B cell (primary cell): ENCODE results near the gene TAS2R41. TPM values are rescaled to one million over a fixed set of nuclear protein-coding genes. Genes with fewer than 3 reads are reported as not detected.

ENCODE experiments used
- ATAC-seq: fragments of 200-7000 bp; cut with Tn5 transposase; one replicate; pipeline ENCODE4 v1.10.0; 2021; ENCODE audit warnings: low read depth, mild to moderate bottlenecking, moderate number of reproducible peaks, moderate library complexity
- CTCF ChIA-PET: fragments of 350-600 bp; sonication (Branson Sonifier 250); formaldehyde crosslinking; loops from one replicate; lab custom pipeline; 2021; ENCODE audit warnings: antibody characterized with exemption, inconsistent platforms; lab: Charles Lee
- POLR2A ChIA-PET: fragments of 350-600 bp; sonication (Branson Sonifier 250); formaldehyde crosslinking; loops from one replicate; lab custom pipeline; 2021; ENCODE audit warnings: antibody characterized with exemption; lab: Charles Lee
- DNase-seq: peaks from one replicate; pipeline ENCODE4 v3.0.0; 2013
- H2AFZ ChIP-seq: 2 replicates; pipeline ENCODE4 v1.6.1; 2012; ENCODE audit warnings: mild to moderate bottlenecking, low read depth, low read length; ENCODE audit not compliant: insufficient read depth, poor library complexity, severe bottlenecking
- H3K27ac ChIP-seq, 2 donors: 1 replicate in 1 of 2; 2 replicates in 1 of 2; pipeline ENCODE4 v1.5.1; 2012 to 2013; ENCODE audit warnings: low read length in 2 of 2, mild to moderate bottlenecking in 2 of 2, moderate library complexity in 1 of 2
- H3K27me3 ChIP-seq, 4 experiments: fragments of 200-600 bp in 1 of 4; sonication (generic) in 1 of 4; replicated peaks in 1 of 4; 1 replicate in 2 of 4; 2 replicates in 2 of 4; pipeline versions ENCODE4 v1.6.1 to v1.7.0; 2013 to 2016; ENCODE audit warnings: low read length in 3 of 4, mild to moderate bottlenecking in 2 of 4, mixed read lengths in 1 of 4, moderate library complexity in 1 of 4; ENCODE audit not compliant: insufficient read depth in 4 of 4, control insufficient read depth in 3 of 4; ENCODE audit errors: control extremely low read depth in 1 of 4
- H3K36me3 ChIP-seq, 2 experiments: replicated peaks in 1 of 2; 1 replicate in 1 of 2; 2 replicates in 1 of 2; pipeline versions ENCODE4 v1.6.1 to v1.7.1; 2013; ENCODE audit warnings: low read length in 1 of 2; ENCODE audit not compliant: insufficient read depth in 2 of 2, control insufficient read depth in 1 of 2; ENCODE audit errors: control extremely low read depth in 1 of 2, extremely low read depth in 1 of 2
- H3K4me1 ChIP-seq, 2 donors: fragments of 200-600 bp in 1 of 2; sonication (generic) in 1 of 2; 1 replicate in 1 of 2; 2 replicates in 1 of 2; pipeline versions ENCODE4 v1.5.1 to v1.6.1; 2013 to 2017; ENCODE audit warnings: low read length in 2 of 2; ENCODE audit not compliant: control insufficient read depth in 2 of 2, insufficient read depth in 2 of 2
- H3K4me2 ChIP-seq: replicated peaks from 2 replicates; pipeline ENCODE3; 2012; ENCODE audit warnings: mild to moderate bottlenecking, low read depth, low read length; ENCODE audit not compliant: poor library complexity, severe bottlenecking
- H3K4me3 ChIP-seq, 5 experiments: fragments of 200-600 bp in 1 of 5; sonication (generic) in 1 of 5; 1 replicate in 3 of 5; 2 replicates in 2 of 5; pipeline versions ENCODE4 v1.5.1 to v1.7.0; 2011 to 2016; ENCODE audit warnings: low read length in 4 of 5, mild to moderate bottlenecking in 4 of 5, low read depth in 2 of 5, control low read depth in 1 of 5, moderate library complexity in 1 of 5; ENCODE audit not compliant: insufficient read depth in 1 of 5; ENCODE audit errors: control extremely low read depth in 1 of 5, extremely low read depth in 1 of 5
- H3K79me2 ChIP-seq: fragments of 200-600 bp; sonication (generic); one replicate; pipeline ENCODE4 v1.6.0; 2016; ENCODE audit warnings: low read length; ENCODE audit not compliant: control insufficient read depth, insufficient read depth
- H3K9ac ChIP-seq: fragments of 200-600 bp; sonication (generic); 2 replicates; pipeline ENCODE4 v1.6.1; 2017; ENCODE audit warnings: mild to moderate bottlenecking, low read length, moderate library complexity
- H3K9me3 ChIP-seq, 3 donors: one replicate each; pipeline versions ENCODE4 v1.6.1 to v1.7.1; 2013; ENCODE audit warnings: low read length in 2 of 3; ENCODE audit not compliant: control insufficient read depth in 2 of 3, insufficient read depth in 1 of 3; ENCODE audit errors: control extremely low read depth in 1 of 3
- H4K20me1 ChIP-seq: 2 replicates; pipeline ENCODE4 v1.6.0; 2012; ENCODE audit warnings: mild to moderate bottlenecking, low read length; ENCODE audit not compliant: insufficient read depth, control insufficient read depth, poor library complexity, severe bottlenecking
- H3K27ac Mint-ChIP-seq: one replicate; pipeline ENCODE4 v1.8.0; 2021; ENCODE audit warnings: mixed read lengths
- H3K27me3 Mint-ChIP-seq: one replicate; pipeline ENCODE4 v1.8.0; 2021; ENCODE audit warnings: mixed read lengths
- H3K4me1 Mint-ChIP-seq: one replicate; pipeline ENCODE4 v1.8.0; 2021; ENCODE audit warnings: mixed read lengths
- H3K4me3 Mint-ChIP-seq: one replicate; pipeline ENCODE4 v1.8.0; 2021; ENCODE audit warnings: mixed read lengths
- H3K9me3 Mint-ChIP-seq: one replicate; pipeline ENCODE4 v1.8.0; 2022; ENCODE audit warnings: mixed read lengths; ENCODE audit not compliant: insufficient read depth
- EZH2 ChIP-seq: IDR thresholded peaks from 2 replicates; pipeline ENCODE4 v1.6.1; 2012; ENCODE audit warnings: borderline replicate concordance, low read depth, mild to moderate bottlenecking, moderate library complexity, low read length; ENCODE audit not compliant: insufficient read depth, poor library complexity, severe bottlenecking
- WGBS: methylation state at CpG from one replicate; pipeline ENCODE4 v1.1.5; 2013; ENCODE audit warnings: missing lambda C conversion rate; ENCODE audit not compliant: insufficient coverage; 5-methylcytosine and 5-hydroxymethylcytosine counted together
- intact Hi-C: fragments of 100-400 bp; cut with micrococcal nuclease; formaldehyde crosslinking; loops from one replicate; pipeline ENCODE4 v1.10.0; 2022
- polyA plus RNA-seq: library from polyadenylated mRNA; depleted of rRNA; stranded (reverse); fragments of >200 nt; gene quantifications from 2 replicates; pipeline ENCODE4 v1.2.3, GENCODE V29; 2012
- total RNA-seq, 2 donors: library from RNA; stranded (reverse); fragments of 120-200 nt in 1 of 2; gene quantifications; 1 replicate in 1 of 2; 2 replicates in 1 of 2; pipeline versions ENCODE4 v1.2.3 to v1.2.4, GENCODE V29; 2013 to 2022
- TF ChIP-seq, protein P1 (sequence below): fragments of 200-600 bp; IDR thresholded peaks from one replicate; pipeline ENCODE4 v1.8.0; 2022; ENCODE audit warnings: antibody characterized with exemption, mild to moderate bottlenecking

Gene TAS2R41
- total and polyA plus RNA-seq, 2 donors (not counting 1 experiment from before 2014, with no cell fraction given): not detected

DNA sequence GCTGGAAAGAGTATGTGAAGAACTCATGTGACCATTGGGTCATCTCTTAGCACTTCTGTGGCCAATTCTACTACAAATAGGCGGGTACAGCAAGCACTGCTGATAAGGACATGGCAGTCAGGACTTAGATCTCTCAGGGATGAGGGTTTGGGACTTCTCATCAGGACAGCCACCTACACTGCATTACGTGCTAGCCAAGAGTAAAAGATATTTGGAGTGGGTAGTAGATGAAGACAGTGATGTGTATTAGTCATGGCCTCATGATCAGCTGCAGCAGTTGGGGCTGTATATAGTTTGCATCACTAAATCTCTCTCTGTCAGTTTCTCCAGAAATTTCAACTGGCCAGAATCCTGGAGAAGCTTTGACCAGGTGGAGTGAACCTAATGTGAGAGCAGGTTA is 25.2 kb upstream of the TAS2R41 start:
- Histone ChIP-seq H3K27ac (no peak overlapping the region), H3K4me2 (no peak overlapping the region), H4K20me1 (no peaks in the 10 kb centered on the region), H2AFZ (no peak overlapping the region), H3K9ac (no peak overlapping the region), H3K4me1 (no peaks in the 10 kb centered on the region), H3K36me3 (no peaks in the 10 kb centered on the region), H3K9me3 (no peaks in the 10 kb centered on the region), H3K79me2 (no peaks in the 10 kb centered on the region), H3K4me3 (no peak overlapping the region), H3K27me3 (peaks cover 0 to 2% (median 0%) of the 10 kb centered on the region in 4 experiments)
- Mint-ChIP-seq H3K27ac (no peak overlapping the region), H3K27me3 (peaks cover 18% of the 10 kb centered on the region), H3K4me1 (no peaks in the 10 kb centered on the region), H3K4me3 (no peak overlapping the region), H3K9me3 (no peaks in the 10 kb centered on the region)
- intact Hi-C loops: no loop called here
- DNase-seq (no peak), ATAC-seq (no peak)
- TF ChIP-seq EZH2: no peak
- TF ChIP-seq, protein P1, sequence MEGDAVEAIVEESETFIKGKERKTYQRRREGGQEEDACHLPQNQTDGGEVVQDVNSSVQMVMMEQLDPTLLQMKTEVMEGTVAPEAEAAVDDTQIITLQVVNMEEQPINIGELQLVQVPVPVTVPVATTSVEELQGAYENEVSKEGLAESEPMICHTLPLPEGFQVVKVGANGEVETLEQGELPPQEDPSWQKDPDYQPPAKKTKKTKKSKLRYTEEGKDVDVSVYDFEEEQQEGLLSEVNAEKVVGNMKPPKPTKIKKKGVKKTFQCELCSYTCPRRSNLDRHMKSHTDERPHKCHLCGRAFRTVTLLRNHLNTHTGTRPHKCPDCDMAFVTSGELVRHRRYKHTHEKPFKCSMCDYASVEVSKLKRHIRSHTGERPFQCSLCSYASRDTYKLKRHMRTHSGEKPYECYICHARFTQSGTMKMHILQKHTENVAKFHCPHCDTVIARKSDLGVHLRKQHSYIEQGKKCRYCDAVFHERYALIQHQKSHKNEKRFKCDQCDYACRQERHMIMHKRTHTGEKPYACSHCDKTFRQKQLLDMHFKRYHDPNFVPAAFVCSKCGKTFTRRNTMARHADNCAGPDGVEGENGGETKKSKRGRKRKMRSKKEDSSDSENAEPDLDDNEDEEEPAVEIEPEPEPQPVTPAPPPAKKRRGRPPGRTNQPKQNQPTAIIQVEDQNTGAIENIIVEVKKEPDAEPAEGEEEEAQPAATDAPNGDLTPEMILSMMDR: no peak
- ChIA-PET CTCF (no interaction called here), POLR2A (no interaction called here)
- no CpG with 5 or more reads among the region's 2 CpGs for WGBS

DNA sequence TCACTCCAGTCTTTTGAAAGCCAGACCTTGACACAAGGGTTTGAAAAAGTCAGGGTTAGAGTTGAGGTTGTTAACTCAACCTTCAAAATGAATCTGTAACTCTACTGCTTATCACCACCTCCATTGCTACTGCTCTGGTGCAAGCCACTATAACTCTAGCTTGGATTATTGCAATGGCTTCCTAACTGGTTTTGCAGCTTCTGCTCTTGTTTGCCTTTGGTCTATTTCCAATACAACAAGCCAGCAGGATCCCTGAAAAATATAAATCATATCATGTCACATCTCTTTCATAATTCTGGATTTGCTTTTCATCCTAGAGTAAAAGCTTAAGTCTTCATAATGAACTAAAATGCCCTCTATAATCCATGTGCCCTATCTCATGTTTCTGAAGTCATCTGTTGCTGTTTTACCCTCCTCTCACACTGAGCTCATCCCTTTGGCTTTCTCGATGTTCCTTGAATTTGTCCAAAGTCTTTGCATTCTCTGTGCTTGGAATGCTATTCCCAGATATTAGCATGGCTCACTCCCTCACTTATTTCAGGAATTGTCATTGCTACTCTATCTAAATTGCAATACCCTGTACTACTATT is 23.5 kb upstream of the TAS2R41 start:
- 100% methylated on average over 1 of the region's 1 CpG for WGBS
- no peaks in the 10 kb centered on the region for H3K9me3 Mint-ChIP-seq
- POLR2A ChIA-PET: no interaction called here
- H3K4me3 ChIP-seq: no peak overlapping the region
- H3K4me2 ChIP-seq: no peak overlapping the region
- no peak for DNase-seq
- H3K4me1 Mint-ChIP-seq: no peaks in the 10 kb centered on the region
- H3K79me2 ChIP-seq: no peaks in the 10 kb centered on the region
- H2AFZ ChIP-seq: no peak overlapping the region
- no peaks in the 10 kb centered on the region for H3K4me1 ChIP-seq
- no peak overlapping the region for H3K27ac Mint-ChIP-seq
- no peak overlapping the region for H3K4me3 Mint-ChIP-seq
- TF ChIP-seq, protein P1: no peak
- no peak for TF ChIP-seq EZH2
- ATAC-seq: no peak
- no peak overlapping the region for H3K9ac ChIP-seq
- no peaks in the 10 kb centered on the region for H3K27me3 ChIP-seq
- no peaks in the 10 kb centered on the region for H4K20me1 ChIP-seq
- H3K27me3 Mint-ChIP-seq: peaks cover 22% of the 10 kb centered on the region
- intact Hi-C loops: no loop called here
- CTCF ChIA-PET: interaction anchor here (0.8 kb wide), 1 partner anchor 38 kb away, joined by 3 read pairs; no protein-coding TSS in a partner anchor
- H3K36me3 ChIP-seq: no peaks in the 10 kb centered on the region
- no peak overlapping the region for H3K27ac ChIP-seq
- no peaks in the 10 kb centered on the region for H3K9me3 ChIP-seq
